Suppressor macrophage treated with lipopolysaccharide for 4 hours (primary cell): ENCODE results near the gene YWHAH.

Source experiments
- DNase-seq: peaks from one replicate; pipeline ENCODE4 v3.0.0-alpha.2; 2020

Gene YWHAH

DNA sequence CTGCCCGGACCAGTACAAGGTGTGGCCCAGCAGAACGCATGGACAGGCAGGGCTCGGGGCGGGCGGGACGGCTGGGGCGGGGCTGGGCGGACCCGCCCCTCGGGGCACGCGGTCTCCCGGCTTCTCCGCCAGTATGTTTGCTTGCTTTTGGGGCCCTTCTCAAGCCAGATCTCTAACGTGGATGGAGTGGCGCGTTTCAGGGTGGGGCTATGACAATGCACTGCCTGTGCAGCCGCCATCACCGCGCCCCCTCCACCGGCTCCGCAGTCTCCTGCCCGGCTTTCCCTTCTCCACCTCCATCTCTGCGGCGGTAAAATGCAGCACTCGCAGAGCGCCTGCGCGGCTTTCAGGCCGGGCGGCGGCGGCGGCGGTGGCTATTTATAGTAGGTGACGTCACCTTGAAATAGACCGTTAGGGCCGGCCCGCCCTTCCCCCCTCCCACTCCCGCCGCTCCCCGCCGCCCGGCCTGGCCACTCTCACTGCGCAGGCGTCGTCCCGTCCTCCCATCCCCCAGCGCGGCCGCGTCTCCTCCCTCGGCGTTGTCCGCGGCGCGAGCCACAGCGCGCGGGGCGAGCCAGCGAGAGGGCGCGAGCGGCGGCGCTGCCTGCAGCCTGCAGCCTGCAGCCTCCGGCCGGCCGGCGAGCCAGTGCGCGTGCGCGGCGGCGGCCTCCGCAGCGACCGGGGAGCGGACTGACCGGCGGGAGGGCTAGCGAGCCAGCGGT, at the start of gene YWHAH:
Gene YWHAH, plus strand, starts transcription at position 558 of the 722 bp plus-strand sequence. CDS start 199 bp downstream, outside the sequence.
- DNase-seq = peak; percentile 99

DNA sequence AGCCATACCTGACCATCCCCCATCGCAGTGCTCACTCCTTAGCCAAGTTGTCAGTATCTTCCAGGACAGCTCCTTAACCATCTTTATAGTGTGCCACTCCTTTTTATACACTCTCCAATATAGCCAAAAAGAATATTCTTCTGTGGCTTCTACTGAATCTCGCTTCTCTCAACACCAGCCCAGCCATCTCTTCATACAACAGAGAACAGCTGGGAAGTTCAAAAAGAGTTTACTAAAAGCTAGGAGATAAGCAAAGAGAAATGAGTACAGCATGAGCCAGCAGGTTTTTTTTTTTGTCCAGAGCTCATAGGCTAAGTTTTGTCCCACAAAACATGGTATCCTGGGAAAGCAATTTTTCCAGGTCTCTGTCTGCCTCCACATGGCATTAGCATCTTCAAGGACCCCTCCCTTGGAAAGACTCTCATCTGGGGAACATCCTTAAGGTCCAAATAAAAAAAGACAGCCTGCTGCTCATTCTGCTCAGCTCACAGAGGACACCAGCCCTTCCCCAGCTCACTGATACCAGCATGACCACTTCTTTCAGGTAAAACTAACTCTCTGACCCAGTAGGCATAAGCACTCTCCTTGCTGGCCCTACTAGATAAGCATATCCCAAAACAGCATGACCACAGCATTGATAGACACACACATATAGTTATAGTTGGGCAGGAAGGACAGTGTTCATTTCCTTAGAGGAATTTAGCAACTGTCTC, 48.8 kb upstream of the YWHAH start:
- no peak for DNase-seq

DNA sequence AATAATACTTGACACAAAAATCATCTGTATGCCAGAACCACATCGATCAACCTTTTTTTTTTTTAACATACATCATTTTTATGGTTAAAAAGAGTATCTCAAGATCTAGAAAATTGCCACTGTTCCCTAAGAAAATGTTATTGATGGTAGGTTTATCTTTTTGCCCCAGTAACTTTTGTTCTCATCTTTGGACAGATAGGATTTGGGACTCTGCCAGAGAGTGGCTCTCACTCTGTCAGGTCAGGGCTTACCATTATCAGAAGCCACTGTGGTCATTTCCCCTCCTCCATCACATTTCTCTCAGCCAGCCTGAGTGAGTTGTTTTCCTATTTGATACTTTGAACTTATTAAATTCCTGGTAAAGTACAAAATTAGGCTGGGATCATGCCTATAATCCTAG, 47.9 kb upstream of the YWHAH start:
- no peak for DNase-seq

DNA sequence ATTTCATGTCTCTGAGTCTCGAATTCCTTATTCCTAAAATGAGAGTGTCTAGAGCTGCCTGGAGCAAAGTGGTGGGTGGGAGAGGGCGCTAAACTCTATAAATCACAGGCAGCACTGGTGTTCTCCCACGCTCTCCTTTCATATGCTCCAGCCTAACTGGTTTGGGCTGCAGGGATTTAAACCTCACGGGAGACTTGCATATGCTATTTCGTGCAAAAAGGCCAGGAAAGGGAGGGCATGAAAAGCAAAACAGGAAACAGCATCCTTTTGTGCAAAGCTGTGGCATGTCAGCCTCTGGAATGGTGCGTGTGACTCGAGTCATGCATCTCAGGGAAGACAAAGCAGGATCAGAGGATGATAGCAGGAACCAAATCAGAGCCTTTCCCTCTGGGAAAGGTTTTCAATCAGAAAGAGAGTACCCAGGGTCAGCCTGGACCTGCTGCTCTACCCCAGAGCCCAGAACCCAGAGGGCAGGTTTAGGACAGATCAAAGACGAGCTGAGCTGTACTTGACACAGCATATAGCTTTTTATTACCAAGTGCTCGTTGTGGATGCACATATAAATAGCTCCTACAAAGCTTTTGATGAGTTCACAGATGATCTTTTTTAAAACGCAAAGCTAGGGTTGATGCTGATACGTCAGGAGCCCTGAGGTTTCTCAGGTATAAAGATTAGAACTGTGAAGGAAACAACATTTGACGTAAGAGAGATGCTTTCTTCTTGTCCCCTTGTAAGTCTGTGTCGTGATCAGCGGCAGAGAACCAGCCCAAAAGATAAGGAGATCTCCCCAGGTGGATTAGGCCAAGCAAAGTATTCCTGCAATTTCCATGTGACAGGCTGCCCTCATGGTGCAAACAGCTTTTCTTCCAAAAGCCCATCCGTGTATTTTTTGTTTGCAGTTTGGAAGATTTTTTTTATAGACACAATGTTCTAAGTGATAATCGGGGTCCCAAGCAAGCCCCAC, 46.2 kb upstream of the YWHAH start:
- DNase-seq = no peak

DNA sequence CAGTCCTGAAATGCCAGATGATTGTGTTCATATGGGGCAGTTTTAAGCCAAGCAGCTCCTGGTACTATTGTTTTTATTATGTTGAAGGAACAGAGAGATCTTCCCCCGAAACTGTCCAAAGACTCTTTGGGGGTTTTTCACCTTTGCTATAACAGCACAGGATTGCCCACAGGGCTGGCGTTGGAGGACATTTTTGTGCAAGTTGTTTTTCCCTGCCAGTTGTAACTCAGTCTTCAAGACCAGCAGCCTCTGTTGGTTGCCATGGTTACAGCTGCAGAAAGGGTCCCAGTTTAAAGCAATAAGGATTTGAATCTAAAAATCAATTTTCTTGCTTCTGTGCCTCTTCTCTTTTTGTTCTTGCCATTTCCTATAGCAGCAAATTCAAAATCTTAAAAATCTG, 45.4 kb upstream of the YWHAH start:
- no peak for DNase-seq

DNA sequence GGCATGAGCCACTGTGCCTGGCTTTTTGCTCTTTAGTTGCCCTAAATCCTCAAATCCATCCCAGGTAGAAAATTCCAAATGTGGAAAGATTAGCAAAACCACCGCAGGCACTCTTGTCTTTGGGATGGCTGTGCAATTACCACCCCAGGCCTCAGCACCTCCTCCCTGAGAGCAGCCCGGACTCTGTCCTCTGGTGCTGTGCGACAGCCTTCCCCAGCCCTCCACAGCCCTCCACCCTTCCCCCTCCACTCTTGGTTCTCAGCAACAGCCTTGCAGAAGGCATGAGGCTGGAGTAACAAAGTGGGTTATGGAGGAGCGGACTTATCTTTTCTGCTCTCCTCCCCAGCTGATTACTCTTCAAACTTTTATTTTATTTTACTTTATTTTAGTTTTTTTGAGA, 44.7 kb upstream of the YWHAH start:
- DNase-seq = no peak

DNA sequence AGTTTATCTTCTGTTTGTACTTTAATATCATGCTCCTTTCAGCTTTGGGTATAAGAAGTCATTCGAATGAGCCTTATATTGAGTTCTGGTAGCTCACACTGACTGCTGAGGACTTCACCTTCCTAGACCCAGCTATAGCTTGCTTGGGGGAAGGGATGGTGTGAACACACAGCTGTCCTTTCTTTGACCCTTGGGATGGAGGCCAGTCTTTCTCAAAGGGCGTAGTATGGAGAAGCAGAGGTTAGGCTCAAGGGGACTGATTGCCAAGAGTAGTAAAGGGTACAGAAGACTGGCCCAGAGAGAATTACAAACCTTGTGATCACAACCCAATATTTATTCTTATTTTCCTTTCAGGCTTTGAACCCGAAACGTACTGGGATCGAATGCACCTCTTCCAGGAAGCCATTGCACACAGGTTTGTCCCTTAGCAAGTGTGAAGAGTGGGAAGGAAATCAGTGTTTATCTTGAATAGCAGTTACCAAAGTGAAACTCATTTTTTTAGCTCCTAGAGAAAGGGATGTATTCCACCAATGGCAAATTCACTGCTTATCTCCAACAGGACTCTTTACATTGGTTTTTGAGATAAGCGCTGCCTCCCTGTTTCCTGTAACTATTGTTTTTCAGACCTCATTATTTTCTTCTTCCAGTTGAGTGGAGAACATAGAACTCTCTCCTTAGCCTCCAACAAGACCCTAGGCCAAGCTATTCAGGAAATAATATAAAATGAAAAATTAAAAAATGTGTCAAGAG, 42.8 kb upstream of the YWHAH start:
- no peak for DNase-seq

DNA sequence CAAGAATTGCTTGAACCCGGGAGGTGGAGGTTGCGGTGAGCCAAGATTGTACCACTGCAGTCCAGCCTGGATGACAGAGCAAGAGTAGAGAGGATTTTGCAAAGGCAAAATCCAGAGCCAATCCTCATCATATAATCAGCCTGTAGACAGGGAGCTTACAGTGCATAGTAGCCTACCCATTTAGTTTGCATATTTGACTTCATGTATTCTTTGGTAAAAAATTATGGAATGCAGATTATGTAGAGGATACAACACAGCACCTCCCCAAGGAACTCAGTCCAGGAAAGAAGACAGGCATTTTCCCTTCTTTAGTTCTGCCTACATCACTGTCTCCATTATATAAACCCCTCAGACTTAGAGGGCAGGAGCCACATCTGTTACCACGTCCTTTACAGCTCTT, 39.7 kb upstream of the YWHAH start:
- DNase-seq = no peak

DNA sequence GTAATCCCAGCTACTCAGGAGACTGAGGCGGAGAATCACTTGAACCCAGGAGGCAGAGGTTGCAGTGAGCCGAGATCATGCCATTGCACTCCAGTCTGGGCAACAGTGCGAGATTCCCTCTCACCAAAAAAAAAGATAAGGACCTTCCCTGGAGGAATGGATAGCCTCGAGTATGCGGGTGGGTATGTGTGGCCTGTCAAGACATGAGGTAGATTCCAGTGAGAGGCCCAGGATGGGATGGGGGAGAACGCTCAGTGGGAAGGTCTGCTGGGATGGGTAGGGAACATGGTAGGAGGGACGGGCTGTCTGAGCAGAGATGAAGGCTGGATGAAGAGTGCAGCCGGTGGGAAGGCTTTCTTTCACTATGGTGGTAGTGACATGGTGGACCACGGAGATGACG, 39.0 kb upstream of the YWHAH start:
- DNase-seq = no peak

DNA sequence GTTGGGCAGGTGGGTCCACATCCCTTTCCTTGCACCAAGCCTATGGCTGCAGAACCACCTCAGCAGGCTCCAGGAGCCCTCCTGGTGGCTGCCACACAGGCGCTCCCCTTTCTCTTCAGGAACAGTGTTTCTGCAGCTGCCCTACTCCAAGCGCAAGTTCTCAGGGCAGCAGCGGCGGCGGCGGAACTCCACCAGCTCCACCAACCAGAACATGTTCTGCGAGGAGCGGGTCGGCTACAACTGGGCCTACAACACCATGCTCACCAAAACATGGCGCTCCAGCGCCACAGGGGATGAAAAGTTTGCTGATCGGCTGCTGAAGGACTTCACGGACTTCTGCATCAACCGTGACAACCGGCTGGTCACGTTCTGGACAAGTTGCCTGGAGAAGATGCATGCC, 38.2 kb upstream of the YWHAH start:
- no peak for DNase-seq

DNA sequence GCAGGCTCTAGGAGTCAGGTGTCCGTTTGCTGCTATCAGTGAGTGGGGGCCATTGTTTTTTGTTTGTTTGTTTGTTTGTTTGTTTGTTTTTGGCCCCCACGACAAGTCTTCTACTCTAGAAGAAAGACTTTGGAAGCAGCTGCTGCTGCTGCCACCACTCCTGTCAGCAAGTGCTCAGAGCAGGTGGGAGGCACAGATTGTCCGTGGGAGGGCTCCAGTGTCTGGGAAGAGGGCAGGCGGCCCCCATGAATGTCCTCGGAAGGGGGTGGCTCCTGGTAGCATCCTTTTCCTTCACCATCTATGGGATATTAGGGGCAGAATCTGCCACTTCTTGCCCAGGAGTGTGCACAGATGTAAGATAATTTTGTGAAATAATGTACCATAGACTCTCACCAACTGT, 37.8 kb upstream of the YWHAH start:
- DNase-seq = no peak

DNA sequence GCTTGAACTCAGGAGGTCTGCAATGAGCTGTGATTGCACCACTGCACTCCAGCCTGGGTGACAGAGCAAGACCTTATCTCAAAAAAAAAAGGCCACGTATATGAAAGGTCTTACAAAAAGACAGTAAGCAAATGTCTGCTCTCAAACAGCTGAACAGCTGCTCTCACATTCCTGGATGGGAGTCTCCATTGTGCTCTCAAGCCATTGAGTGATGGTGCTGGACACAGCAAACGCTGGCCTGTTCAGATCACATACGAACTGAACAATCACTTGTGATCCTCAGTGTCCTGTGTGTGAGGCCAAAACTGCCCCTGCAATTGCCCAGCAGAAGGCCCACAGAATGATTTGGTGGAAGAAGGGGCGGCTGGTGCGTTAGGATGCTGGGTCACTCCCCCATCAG, 34.4 kb upstream of the YWHAH start:
- no peak for DNase-seq

DNA sequence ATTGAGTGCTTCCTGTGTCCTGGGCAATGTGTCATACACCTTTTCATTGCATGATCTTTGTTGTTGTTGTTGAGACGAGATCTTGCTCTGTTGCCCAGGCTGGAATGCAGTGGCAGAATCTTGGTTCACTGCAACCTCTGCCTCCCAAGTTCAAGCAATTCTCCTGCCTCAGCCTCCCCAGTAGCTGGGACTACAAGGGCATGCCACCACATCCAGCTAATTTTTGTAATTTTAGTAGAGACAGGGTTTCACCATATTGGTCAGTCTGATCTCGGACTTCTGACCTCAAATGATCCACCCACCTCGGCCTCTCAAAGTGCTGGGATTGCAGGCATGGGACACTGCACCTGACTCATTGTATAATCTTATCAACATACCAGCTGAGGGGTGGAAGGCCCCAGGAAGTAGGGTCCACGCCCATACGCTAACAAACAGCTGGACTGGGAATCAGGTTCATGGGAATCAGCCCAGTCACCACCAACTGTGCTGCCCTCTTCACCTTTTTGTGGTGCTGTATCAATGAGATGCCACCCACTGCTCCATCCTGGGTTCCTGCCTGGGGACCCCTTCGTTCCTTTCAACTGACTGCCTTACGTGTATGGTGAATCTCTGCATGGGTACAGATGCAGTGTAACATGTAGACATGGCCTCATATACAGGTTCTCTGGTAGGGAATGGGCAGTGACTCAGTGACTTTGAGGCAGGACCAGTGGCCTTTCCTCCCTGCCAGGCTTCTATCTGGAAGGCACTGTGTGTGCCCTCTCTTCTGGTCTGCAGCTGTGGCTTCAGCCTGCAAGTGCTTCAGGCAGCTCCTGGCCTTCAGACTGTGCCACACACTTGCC, 32.5 kb upstream of the YWHAH start:
- DNase-seq = no peak

DNA sequence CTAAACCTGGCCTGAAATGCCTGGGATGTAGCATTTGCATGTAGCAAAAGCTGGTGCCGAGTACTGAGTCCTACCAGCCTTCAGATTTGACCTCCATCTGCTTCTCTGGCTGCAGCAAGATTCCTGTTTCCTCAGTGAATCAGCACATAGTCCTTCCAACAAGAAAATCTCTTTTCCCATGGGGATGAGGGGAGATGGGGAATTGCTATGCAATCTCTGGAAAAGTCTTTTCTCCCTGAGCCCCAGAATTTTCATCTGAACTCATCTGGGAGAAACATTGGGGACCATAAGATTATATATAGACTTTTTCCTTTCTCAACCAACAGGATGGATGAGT, 32.0 kb upstream of the YWHAH start:
- no peak for DNase-seq

DNA sequence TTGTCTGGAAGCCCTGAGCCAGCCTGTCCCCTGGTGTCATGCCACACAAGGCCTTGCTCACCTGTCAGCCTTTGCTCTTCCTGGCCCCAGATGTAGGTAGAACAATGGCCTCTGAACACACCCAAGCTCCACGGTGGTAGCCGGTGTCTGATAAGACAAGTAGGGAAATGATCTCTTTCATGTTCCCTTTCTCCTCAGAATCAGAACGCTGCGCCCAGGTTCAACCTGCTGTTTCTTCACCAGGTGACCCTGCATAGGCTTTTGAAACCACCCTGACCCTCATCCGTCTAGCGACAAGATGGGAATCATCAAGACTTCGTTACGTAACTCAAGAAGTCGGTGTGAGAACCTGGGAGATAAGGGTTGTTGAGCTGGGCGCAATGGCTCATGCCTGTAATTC, 28.7 kb upstream of the YWHAH start:
- DNase-seq = no peak

DNA sequence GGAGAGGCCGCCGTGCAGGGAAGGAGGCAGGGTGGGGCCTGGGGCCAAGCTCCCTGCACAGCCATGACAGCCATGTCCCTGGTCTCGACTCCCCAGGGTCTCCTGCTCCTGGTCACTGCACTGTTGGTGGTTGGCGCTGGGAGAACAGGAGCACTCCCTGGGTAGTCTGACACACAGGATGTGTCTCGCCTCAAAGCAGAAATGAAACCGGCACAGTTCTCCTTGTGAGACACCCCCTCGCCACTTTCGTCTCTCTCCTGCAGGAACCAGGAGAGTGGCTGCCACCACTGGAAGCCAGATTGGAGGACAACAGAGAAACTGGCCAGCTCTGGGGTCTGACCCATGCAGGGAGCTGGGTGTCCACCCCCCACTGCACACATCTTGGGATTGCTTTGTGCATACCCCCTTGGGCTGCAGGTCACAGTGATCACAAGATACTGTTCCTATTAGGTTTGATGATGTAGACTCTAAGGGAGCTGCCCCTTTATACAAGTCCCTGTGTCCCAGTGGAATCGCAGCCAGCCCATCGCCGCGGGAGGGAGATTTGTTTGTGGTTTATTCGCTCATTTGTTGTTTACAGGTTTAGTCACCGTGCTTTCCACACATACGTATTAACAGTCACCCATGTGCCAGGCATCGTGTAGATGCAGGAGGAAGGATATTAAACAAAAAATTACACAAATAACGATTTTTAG, 27.0 kb upstream of the YWHAH start:
- DNase-seq = peak; percentile 87

DNA sequence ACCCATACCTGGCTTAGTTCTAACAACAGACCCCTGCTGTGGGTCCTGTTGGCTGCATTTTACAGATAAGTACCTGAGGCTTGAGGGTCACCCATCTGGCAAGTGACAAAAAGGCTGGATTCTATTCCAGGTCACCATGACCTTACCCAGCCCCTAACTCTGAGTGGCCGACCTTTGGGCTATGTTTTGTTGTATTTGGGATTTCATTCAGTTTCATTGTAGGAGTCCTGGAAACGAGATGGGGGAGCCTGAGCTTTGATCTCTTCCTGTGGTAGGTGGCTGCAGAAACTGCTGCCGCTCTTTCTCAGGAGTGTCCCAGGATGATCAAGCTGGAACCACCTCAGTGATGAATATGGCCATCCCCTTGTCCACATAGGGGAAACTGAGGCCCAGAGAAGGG, 24.6 kb upstream of the YWHAH start:
- no peak for DNase-seq

DNA sequence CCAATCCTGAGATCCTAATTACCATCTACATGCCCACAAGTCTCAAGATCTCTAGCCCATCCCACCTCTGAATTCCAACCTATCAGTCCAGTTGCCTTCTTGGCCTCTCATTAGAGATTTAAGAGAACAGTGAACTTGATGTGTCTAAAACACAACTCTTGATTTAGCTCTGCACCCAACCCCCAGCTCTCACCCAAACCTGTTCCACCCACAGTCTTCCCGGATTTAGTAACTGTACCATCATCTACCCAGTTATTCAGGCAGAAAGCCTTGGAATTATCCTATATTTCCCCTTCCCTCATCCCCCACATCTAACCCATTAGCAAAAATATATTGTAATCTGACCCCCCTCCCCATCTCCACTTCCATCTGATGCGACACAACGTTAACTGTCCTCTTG, 24.0 kb upstream of the YWHAH start:
- DNase-seq = no peak

DNA sequence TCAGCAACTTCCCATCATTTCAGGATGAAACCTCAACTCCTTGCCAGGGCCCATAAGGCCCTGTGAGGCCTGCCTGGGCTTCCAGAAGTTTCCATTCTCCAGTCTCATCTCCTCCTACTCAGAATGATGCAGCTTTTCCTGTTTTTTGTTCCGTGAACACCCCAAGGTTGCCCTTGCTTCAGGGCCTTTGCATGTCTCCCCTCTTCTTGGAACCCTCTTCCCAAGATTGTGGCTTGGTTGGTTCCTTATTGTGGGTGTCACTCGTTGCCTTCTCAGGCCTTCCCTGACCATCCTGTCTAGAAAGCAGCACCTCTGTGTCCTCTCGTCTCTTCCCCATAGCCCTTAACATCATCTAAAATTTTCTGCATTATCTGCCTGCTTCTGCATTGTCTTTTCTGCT, 23.2 kb upstream of the YWHAH start:
- DNase-seq = no peak

DNA sequence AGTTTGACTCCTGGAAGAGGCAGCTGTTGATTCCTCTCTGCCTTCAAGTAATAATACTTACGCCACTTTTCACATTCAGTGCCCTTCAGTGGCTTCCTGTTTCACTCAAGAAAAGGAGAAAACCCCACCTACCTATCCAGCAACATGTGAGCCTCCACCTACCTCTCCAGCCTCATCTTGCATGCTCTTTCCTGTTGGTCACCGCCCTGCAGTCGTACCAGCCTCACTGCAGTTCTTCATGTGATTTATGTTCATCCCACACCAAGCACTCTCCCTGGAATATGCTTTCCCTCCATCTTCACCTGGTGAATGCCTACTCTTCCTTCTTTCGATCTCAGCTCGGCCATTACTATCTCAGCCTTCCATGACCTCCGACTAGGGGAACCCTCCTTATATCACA, 21.8 kb upstream of the YWHAH start:
- peak; percentile 58 for DNase-seq

DNA sequence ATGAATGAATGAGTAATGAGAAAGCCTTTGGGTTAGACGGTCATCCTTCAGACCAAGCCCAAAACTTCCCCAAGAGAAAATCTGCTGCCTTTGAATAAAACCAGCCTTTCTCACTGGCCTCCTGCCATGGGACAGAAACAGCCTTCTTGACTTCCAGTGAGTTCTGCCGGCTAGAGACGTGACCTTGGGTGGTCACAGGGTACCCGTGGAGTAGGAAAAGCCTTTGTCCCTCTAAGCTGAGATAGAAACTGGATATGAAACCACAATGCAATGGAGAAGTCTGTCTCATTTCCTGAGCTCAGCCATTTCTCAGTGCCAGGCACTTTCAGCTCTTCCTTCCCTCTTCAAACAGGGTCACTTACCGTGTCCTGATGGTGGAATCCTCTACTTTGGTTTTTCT, 21.2 kb upstream of the YWHAH start:
- DNase-seq = peak; percentile 83
